Small intestine (tissue), 7 donors: ENCODE measurements around the gene TMA7. TPM values are rescaled to one million over a fixed set of nuclear protein-coding genes. Genes with fewer than 3 reads are reported as not detected.

Experiments used
- DNase-seq, 2 donors: peaks; one replicate each; pipeline versions ENCODE4 v3.0.0 to v3.0.0-alpha.2; 2013
- FAIRE-seq: peaks from 2 replicates; lab custom pipeline; 2012; peaks lifted over from hg19 to GRCh38; lab: Jason Lieb, UNC
- H3K27ac ChIP-seq, 3 donors: one replicate each; pipeline ENCODE4 v1.5.1; 2013; ENCODE audit warnings: low read length in 2 of 3, mild to moderate bottlenecking in 2 of 3, control low read depth in 1 of 3, inconsistent platforms in 1 of 3, low read depth in 1 of 3, moderate library complexity in 1 of 3
- H3K27me3 ChIP-seq, 3 donors: one replicate each; pipeline ENCODE4 v1.6.1; 2013; ENCODE audit warnings: low read length in 3 of 3, inconsistent platforms in 1 of 3; ENCODE audit not compliant: control insufficient read depth in 3 of 3, insufficient read depth in 3 of 3
- H3K36me3 ChIP-seq, 3 donors: one replicate each; pipeline ENCODE4 v1.6.1; 2013; ENCODE audit warnings: low read length in 3 of 3, inconsistent platforms in 1 of 3, low read depth in 1 of 3, mild to moderate bottlenecking in 1 of 3, moderate library complexity in 1 of 3; ENCODE audit not compliant: control insufficient read depth in 3 of 3, insufficient read depth in 2 of 3
- H3K4me1 ChIP-seq, 3 donors: one replicate each; pipeline ENCODE4 v1.6.1; 2013; ENCODE audit warnings: low read length in 2 of 3, inconsistent platforms in 1 of 3, low read depth in 1 of 3, mild to moderate bottlenecking in 1 of 3, moderate library complexity in 1 of 3; ENCODE audit not compliant: control insufficient read depth in 3 of 3, insufficient read depth in 2 of 3
- H3K4me3 ChIP-seq, 3 donors: one replicate each; pipeline ENCODE4 v1.5.1; 2013; ENCODE audit warnings: low read length in 3 of 3, control low read depth in 1 of 3, inconsistent platforms in 1 of 3, low read depth in 1 of 3, mild to moderate bottlenecking in 1 of 3, moderate library complexity in 1 of 3
- H3K9me3 ChIP-seq, 2 donors: one replicate each; pipeline ENCODE4 v1.6.1; 2013; ENCODE audit warnings: low read depth in 1 of 2, low read length in 1 of 2; ENCODE audit not compliant: control insufficient read depth in 2 of 2, insufficient read depth in 1 of 2
- WGBS, 3 donors: extraction: QIAGEN DNeasy Blood & Tissue Kit; methylation state at CpG; one replicate each; pipeline ENCODE4 v1.1.7; 2013; 5-methylcytosine and 5-hydroxymethylcytosine counted together
- polyA plus RNA-seq, 4 donors: library from polyadenylated mRNA; stranded (reverse) in 3 of 4; unstranded in 1 of 4; fragments of 200-250 nt in 3 of 4; fragments of 120-200 nt in 1 of 4; gene quantifications; one replicate each; pipeline versions ENCODE4 v1.2.1 to v1.2.3, GENCODE V29; 2013
- donor health status: healthy with polysubstance abuse.
- donor health status: control.
- donor health status: control.
- donor health status: Bipolar disorder and iron deficiency.
- donor health status: healthy.

The TMA7 gene
- polyA plus RNA-seq, 4 donors = 292 to 744 (median 524) TPM

GRCh38 chr3:48441940-48442339 is 1.9 kb downstream of the TMA7 start:
- peaks cover 2 to 24% (median 8%) of the 10 kb centered on the region in 3 donors for H3K36me3 ChIP-seq
- FAIRE-seq (no peak), DNase-seq (no peak)
- H3K4me3 ChIP-seq = peak overlapping the region in 2 of 3 donors; percentile 0 to 20
- no peaks in the 10 kb centered on the region for H3K27me3 ChIP-seq
- peak overlapping the region in 1 of 3 donors; percentile 17 for H3K27ac ChIP-seq
- peaks cover 2 to 9% (median 6%) of the 10 kb centered on the region in 3 donors for H3K4me1 ChIP-seq
- 67 to 75% (median 71%) methylated on average over 6 of the region's 6 CpGs for WGBS, 3 donors
- no peaks in the 10 kb centered on the region for H3K9me3 ChIP-seq

- Histone ChIP-seq H3K36me3 (peaks cover 2 to 24% (median 8%) of the 10 kb centered on the region in 3 donors), H3K4me3 (no peak overlapping the region), H3K4me1 (peaks cover 2 to 16% (median 6%) of the 10 kb centered on the region in 3 donors), H3K27ac (no peak overlapping the region), H3K27me3 (no peaks in the 10 kb centered on the region), H3K9me3 (no peaks in the 10 kb centered on the region)
- DNase-seq = no peak
- no peak for FAIRE-seq
- 75 to 84% (median 76%) methylated on average over 6 of the region's 6 CpGs for WGBS, 3 donors
Measured at GRCh38 chr3:48445277-48445882, 5.3 kb downstream of the TMA7 start.

DNA sequence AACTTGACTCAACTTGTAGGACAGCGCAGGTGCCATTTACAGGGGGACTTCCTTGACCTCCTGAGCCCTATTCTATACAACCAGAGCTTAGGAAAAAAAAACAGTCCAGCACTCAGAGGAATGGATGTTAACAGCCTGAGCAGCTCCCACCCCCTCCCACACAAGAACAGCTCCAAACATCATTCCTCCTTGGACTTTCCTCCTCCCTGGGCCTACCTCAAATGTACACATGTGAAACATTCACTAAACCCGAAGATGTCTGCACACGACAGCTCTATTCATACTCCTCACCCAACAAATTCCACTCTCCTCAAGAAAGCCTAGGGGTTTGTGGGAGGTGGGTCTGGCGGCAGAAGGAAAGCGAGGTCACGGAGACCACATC is 6.0 kb downstream of the TMA7 start:
- DNase-seq (no peak), FAIRE-seq (no peak)
- peak overlapping the region in 2 of 3 donors; percentile 82 to 87 for H3K27ac ChIP-seq
- no peaks in the 10 kb centered on the region for H3K9me3 ChIP-seq
- peak overlapping the region; percentile 18 to 96 (median 68) for H3K4me3 ChIP-seq
- peaks cover 2 to 28% (median 8%) of the 10 kb centered on the region in 3 donors for H3K36me3 ChIP-seq
- H3K27me3 ChIP-seq = no peaks in the 10 kb centered on the region
- peaks cover 2 to 16% (median 6%) of the 10 kb centered on the region in 3 donors for H3K4me1 ChIP-seq
- WGBS, 3 donors = 14 to 18% (median 16%) methylated on average over 6 of the region's 6 CpGs

- Histone ChIP-seq H3K9me3 (no peaks in the 10 kb centered on the region), H3K4me3 (peak within 1 kb of the TSS; percentile 64 to 96 (median 68)), H3K27ac (peak within 1 kb of the TSS; percentile 74 to 87 (median 82)), H3K36me3 (peaks cover 2 to 30% (median 11%) of the 10 kb centered on the region in 3 donors), H3K4me1 (peaks cover 2 to 14% (median 5%) of the 10 kb centered on the region in 3 donors), H3K27me3 (no peaks in the 10 kb centered on the region)
- FAIRE-seq = no peak
- peak; percentile 89 to 95 for DNase-seq
- WGBS, 3 donors = 0 to 1% (median 1%) methylated on average over 68 to 91 of the region's 91 CpGs
Measured at GRCh38 chr3:48446425-48447193, 6.6 kb downstream of the TMA7 start, which contains the start of gene ATRIP. Gene ATRIP, plus strand, starts transcription at chr3:48446737. Its CDS starts 109 bp downstream, at chr3:48446846.

DNA sequence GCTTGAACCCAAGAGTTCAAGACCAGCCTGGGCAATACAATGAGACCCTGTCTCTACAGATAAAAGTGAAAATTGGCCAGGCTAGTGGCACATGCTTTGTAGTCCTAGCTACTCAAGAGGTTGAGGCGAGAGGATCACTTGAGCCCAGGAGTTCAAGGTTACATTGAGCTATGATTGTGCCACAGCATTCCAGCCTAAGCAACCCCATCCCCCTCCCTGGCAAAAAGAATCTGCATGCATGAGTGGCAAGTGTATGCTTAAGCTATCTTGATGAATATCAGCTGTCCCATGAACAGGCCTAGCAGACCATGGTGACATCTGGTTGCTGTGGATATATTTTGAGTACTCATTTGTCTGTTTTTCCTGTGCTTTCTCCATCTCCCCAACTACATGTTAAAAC is 11.2 kb downstream of the TMA7 start:
- 86 to 93% (median 89%) methylated on average over 1 of the region's 1 CpG for WGBS, 3 donors
- Histone ChIP-seq H3K4me3 (no peak overlapping the region), H3K36me3 (peaks cover 0 to 33% (median 9%) of the 10 kb centered on the region in 3 donors), H3K27me3 (no peaks in the 10 kb centered on the region), H3K27ac (no peak overlapping the region), H3K9me3 (no peaks in the 10 kb centered on the region), H3K4me1 (peaks cover 0 to 7% (median 0%) of the 10 kb centered on the region in 3 donors)
- FAIRE-seq = no peak
- DNase-seq = no peak

DNA sequence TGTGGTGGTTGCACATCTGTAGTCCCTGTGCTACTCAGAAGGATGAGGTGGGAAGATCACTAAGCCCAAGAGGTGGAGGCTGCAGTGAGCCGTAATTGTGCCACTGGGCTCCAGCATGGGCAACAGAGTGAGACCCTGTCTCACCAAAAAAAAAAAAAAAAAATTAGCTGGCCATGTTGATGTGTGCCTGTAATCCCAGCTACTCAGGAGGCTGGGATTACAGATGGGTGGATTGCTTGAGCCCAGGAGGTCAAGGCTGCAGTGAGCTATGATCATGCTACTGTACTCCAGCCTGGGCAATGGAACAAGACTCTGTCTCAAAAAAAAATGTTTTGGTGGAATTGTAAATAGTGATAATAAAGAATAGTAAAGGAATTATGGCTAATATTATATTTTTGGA is 16.4 kb downstream of the TMA7 start:
- no peak for FAIRE-seq
- no peaks in the 10 kb centered on the region for H3K9me3 ChIP-seq
- H3K4me1 ChIP-seq = no peaks in the 10 kb centered on the region
- H3K27me3 ChIP-seq = no peaks in the 10 kb centered on the region
- WGBS, 3 donors = 98 to 100% (median 100%) methylated on average over 1 of the region's 1 CpG
- no peak for DNase-seq
- peaks cover 2 to 52% (median 16%) of the 10 kb centered on the region in 3 donors for H3K36me3 ChIP-seq
- no peak overlapping the region for H3K4me3 ChIP-seq
- H3K27ac ChIP-seq = no peak overlapping the region

DNA sequence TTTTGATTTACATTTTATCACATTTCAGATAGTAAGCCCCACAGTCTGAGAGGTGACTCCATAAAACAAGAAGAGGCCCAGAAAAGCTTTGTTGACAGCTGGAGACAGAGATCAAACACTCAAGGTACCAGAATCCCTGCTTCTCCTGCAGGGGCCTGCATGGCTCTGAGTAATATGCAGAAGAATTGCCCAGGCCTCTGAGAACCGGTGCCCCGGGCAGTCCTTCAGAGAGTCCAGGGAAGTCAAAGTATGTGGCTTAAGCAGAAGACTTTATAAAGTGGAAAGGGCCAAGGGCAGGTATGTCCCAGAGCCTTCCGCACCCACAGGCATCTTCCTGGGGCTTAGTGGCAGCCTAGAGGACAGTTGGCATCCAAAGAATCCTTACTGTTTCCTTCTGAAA is 19.3 kb downstream of the TMA7 start:
- Histone ChIP-seq H3K27me3 (no peaks in the 10 kb centered on the region), H3K4me1 (no peaks in the 10 kb centered on the region), H3K4me3 (no peak overlapping the region), H3K9me3 (no peaks in the 10 kb centered on the region), H3K27ac (no peak overlapping the region), H3K36me3 (peaks cover 2 to 58% (median 10%) of the 10 kb centered on the region in 3 donors)
- FAIRE-seq = no peak
- DNase-seq = no peak
- 93 to 98% (median 97%) methylated on average over 3 of the region's 3 CpGs for WGBS, 3 donors

- Histone ChIP-seq H3K4me3 (no peak overlapping the region), H3K27ac (no peak overlapping the region), H3K36me3 (peaks cover 2 to 62% (median 10%) of the 10 kb centered on the region in 3 donors), H3K9me3 (no peaks in the 10 kb centered on the region), H3K27me3 (no peaks in the 10 kb centered on the region), H3K4me1 (peaks cover 0 to under 1% (median 0%) of the 10 kb centered on the region in 3 donors)
- FAIRE-seq (no peak), DNase-seq (no peak)
- WGBS, 3 donors = 86 to 95% (median 90%) methylated on average over 7 of the region's 7 CpGs
Measured at GRCh38 chr3:48459773-48460516, 19.9 kb downstream of the TMA7 start.
